ENCODE data around the gene FGF11. TPM values are rescaled to one million over a fixed set of nuclear protein-coding genes. Genes with fewer than 3 reads are reported as not detected.

Gene FGF11
- total and polyA plus RNA-seq, 11 donors = 1.6 to 9.6 (median 7.8) TPM

DNA sequence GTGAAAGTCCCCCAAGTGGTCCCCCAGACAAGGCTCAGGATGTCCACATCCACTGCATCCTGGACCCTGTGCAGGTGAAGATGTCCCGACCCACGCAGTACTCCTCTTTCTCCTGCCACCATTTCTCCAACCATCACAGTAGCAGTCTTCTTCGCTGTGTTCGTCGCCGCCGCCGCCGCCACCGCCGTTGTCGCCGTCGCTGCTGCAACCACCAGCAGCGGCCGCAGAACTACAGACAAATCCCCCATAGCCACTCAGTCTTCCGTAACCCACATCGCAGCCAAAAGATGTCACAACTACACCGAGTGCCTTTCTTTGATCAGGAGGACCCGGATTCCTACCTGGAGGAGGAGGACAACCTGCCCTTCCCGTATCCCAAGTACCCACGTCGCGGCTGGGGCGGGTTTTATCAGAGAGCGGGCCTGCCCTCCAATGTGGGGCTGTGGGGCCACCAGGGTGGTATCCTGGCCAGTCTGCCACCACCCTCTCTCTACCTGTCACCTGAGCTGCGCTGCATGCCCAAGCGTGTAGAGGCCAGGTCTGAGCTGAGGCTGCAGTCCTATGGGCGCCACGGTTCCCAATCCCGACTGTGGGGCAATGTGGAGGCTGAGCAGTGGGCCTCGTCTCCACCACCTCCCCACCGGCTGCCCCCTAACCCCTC is 13.0 kb upstream of the FGF11 start:
- TF ChIP-seq, protein P1, sequence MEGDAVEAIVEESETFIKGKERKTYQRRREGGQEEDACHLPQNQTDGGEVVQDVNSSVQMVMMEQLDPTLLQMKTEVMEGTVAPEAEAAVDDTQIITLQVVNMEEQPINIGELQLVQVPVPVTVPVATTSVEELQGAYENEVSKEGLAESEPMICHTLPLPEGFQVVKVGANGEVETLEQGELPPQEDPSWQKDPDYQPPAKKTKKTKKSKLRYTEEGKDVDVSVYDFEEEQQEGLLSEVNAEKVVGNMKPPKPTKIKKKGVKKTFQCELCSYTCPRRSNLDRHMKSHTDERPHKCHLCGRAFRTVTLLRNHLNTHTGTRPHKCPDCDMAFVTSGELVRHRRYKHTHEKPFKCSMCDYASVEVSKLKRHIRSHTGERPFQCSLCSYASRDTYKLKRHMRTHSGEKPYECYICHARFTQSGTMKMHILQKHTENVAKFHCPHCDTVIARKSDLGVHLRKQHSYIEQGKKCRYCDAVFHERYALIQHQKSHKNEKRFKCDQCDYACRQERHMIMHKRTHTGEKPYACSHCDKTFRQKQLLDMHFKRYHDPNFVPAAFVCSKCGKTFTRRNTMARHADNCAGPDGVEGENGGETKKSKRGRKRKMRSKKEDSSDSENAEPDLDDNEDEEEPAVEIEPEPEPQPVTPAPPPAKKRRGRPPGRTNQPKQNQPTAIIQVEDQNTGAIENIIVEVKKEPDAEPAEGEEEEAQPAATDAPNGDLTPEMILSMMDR (IDR thresholded peaks at IDR 0.05) = no peak
- TF ChIP-seq POLR2A (IDR thresholded peaks at IDR 0.05) = no peak
- Histone ChIP-seq H3K27me3 (no peaks in the 10 kb centered on the region), H3K36me3 (no peaks in the 10 kb centered on the region), H3K4me3 (no peak overlapping the region), H3K9me3 (no peaks in the 10 kb centered on the region), H3K27ac (no peak overlapping the region), H3K4me1 (no peaks in the 10 kb centered on the region)
- WGBS, 4 donors = 93 to 96% (median 95%) methylated on average over 28 to 33 of the region's 33 CpGs
- ATAC-seq (peak in 1 of 4 donors; percentile 14), DNase-seq (peak in 1 of 5 donors; percentile 19)
- intact Hi-C loops (cut with DNase I) = loop anchor here in 1 of 10 donors (10.0 kb wide), 1 partner anchor 52 kb away; no protein-coding TSS in a partner anchor

DNA sequence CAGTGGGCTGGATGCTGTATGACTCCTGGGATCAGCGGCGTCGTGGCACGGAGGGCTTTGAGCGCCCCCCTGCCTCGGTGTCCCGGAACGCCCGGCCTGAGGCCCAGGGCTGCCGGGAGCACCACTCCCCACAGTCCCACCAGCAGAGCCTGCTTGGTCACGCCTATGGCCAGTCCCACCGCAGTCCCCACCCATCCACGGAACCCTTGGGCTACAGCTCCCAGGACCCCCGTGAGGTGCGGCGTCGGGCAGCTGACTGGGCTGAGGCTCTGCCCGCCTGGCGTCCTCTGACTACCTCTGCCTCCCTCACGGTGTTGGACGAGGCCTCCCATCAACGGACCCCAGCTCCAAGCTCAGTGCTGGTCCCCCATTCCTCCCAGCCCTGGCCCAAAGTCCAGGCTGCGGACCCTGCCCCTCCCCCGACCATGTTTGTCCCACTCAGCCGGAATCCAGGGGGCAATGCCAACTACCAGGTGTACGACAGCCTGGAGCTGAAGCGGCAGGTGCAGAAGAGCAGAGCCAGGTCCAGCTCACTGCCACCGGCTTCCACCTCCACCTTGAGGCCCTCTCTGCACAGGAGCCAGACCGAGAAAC is 12.3 kb upstream of the FGF11 start:
- 93 to 94% (median 94%) methylated on average over 20 to 29 of the region's 29 CpGs for WGBS, 4 donors
- DNase-seq = peak in 1 of 5 donors; percentile 19
- Histone ChIP-seq H3K27me3 (no peaks in the 10 kb centered on the region), H3K36me3 (no peaks in the 10 kb centered on the region), H3K4me3 (no peak overlapping the region), H3K9me3 (no peaks in the 10 kb centered on the region), H3K4me1 (no peaks in the 10 kb centered on the region), H3K27ac (no peak overlapping the region)
- intact Hi-C loops (cut with DNase I) = loop anchor here in 1 of 10 donors (10.0 kb wide), 1 partner anchor 52 kb away; no protein-coding TSS in a partner anchor
- TF ChIP-seq POLR2A (IDR thresholded peaks at IDR 0.05) = no peak
- TF ChIP-seq, protein P1 (IDR thresholded peaks at IDR 0.05) = no peak
- ATAC-seq = peak in 1 of 4 donors; percentile 7

DNA sequence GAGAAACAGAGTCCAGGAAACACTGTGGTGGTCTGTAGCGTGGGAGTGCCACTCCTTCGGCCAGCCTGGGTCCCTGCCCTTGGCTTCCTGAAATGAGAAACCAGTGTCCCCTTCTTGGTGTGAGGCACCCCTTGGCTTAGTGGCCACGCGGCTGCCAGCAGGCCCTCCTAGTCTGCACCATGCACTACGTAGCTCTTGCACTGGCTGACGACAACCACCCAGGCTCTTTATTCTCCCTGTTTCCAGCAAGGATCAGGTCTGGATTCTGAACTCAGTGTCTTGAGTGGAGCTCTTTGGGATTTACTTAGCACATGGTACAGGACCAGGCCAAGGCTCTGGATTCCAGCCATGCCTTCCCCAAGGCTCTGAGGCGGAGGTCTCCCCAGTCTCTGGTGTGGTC is 11.8 kb upstream of the FGF11 start:
- intact Hi-C loops (cut with DNase I) = loop anchor here in 1 of 10 donors (10.0 kb wide), 1 partner anchor 53 kb away; no protein-coding TSS in a partner anchor

DNA sequence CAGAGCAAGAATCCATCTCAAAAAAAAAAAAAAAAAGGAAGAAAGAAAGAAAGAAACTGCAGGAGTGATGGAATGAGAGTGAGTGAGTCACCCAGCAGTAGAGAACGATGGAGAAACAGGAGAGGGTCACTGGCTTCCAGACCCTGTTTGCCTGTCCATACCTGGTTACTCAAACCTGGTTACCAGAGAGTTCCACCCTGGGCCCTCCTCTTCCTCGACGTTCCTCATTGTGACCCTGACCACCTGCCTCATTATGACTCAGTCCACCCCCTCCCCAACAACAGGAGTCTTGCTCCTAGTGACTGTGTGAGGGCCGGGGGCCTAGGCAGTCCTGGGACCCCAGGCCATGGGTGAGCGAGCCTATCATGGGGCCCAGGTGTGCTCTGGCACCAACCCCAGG is 10.8 kb upstream of the FGF11 start, which contains the start of gene SPEM3:
SPEM3 (plus strand) TSS at position 301 of the 400 bp plus-strand sequence; CDS start at position 347, 46 bp downstream.
- Histone ChIP-seq H3K9me3 (no peaks in the 10 kb centered on the region), H3K27ac (no peak within 1 kb of the TSS), H3K4me1 (no peaks in the 10 kb centered on the region), H3K36me3 (no peaks in the 10 kb centered on the region), H3K27me3 (no peaks in the 10 kb centered on the region), H3K4me3 (no peak within 1 kb of the TSS)
- DNase-seq = peak in 1 of 5 donors; percentile 8
- WGBS, 4 donors = 69 to 86% (median 78%) methylated on average over 3 to 5 of the region's 5 CpGs
- no peak for TF ChIP-seq POLR2A (IDR thresholded peaks at IDR 0.05)
- TF ChIP-seq, protein P1 (IDR thresholded peaks at IDR 0.05) = no peak
- ATAC-seq = no peak
- intact Hi-C loops (cut with DNase I) = loop anchor here in 1 of 10 donors (10.0 kb wide), 1 partner anchor 54 kb away; no protein-coding TSS in a partner anchor

More for the DNA sequence above, 11.8 kb upstream of the FGF11 start:
- DNase-seq (peak in 1 of 5 donors; percentile 15), ATAC-seq (no peak)
- Histone ChIP-seq H3K36me3 (no peaks in the 10 kb centered on the region), H3K4me3 (no peak overlapping the region), H3K4me1 (no peaks in the 10 kb centered on the region), H3K27ac (no peak overlapping the region), H3K9me3 (no peaks in the 10 kb centered on the region), H3K27me3 (no peaks in the 10 kb centered on the region)
- WGBS, 4 donors = 88 to 92% (median 89%) methylated on average over 7 of the region's 7 CpGs
- TF ChIP-seq POLR2A (IDR thresholded peaks at IDR 0.05) = no peak
- TF ChIP-seq, protein P1 (IDR thresholded peaks at IDR 0.05) = no peak

All from heart left ventricle (tissue), 16 donors.